H1 (cell line): Measurements from ENCODE around the gene TRPM1. TPM values are rescaled to one million over a fixed set of nuclear protein-coding genes. Genes with fewer than 3 reads are reported as not detected.

Experiments
- BCL11A ChIP-seq, 2 experiments: IDR thresholded peaks; one replicate each; pipeline ENCODE4 v1.6.1; 2011; ENCODE audit warnings: low read depth in 2 of 2, low read length in 2 of 2, mild to moderate bottlenecking in 2 of 2
- PHF8 ChIP-seq: fragments of 200-600 bp; sonication (generic); conservative IDR thresholded peaks from 2 replicates; pipeline ENCODE4 v1.7.1; 2012; ENCODE audit warnings: low read depth, mild to moderate bottlenecking, inconsistent platforms, low read length, moderate library complexity
- SP1 ChIP-seq: IDR thresholded peaks from 2 replicates; pipeline ENCODE4 v1.6.1; 2011; ENCODE audit warnings: low read depth, low read length
- polyA plus RNA-seq, 7 experiments: library from polyadenylated mRNA; depleted of rRNA in 3 of 7; stranded (reverse) in 5 of 7; unstranded in 2 of 7; fragments of >200 nt in 5 of 7; fragments of 200-250 nt in 2 of 7; gene quantifications; 1 replicate in 5 of 7; 2 replicates in 1 of 7; 4 replicates in 1 of 7; pipeline versions ENCODE4 v1.2.1 to v1.2.3, GENCODE V29; 2011 to 2013; ENCODE audit warnings: missing spikeins in 2 of 7, mixed read lengths in 2 of 7
- total RNA-seq: library from RNA; stranded (reverse); fragmentation: NEBNext Ultra II Directional; extraction: Animal tissue kit (Norgen Biotek cat#: 25700); gene quantifications from 2 replicates; pipeline ENCODE4 v1.2.1, GENCODE V29; 2021

The TRPM1 gene
- total and polyA plus RNA-seq, 2 of the 8 experiments (the other 6 are each of a cell fraction or from before 2014, with no cell fraction given): 0.05 TPM; not detected in 1

DNA sequence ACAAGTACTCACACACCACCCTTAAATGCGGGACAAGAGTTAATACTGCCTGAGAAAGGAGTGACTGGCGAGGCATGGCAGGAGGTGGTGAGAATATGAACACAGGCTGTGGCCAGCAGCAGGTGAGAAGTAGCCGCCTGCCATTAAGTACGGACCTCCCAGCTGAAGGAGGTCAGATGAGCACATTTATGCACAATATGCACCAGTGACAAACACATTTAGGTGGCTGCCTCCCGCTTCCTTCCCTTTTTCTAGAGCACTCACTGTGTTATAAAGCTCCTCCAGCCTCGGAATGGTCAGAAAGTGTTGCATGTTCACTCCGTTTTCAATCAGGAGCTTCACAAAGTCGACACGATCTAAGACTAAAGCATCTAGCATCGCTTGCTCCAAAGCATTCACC lies 52.4 kb downstream of the TRPM1 start (continued):
- no peak for TF ChIP-seq SP1
- TF ChIP-seq PHF8: no peak
- TF ChIP-seq BCL11A (IDR thresholded peaks at IDR 0.05; ENCODE audit: low read depth in 2 of 2, low read length in 2 of 2): no peak
